Karpas-422 (cell line): Measurements from ENCODE around the gene LRRC26. TPM values are rescaled to one million over a fixed set of nuclear protein-coding genes. Genes with fewer than 3 reads are reported as not detected.

Experiments used
- DNase-seq: peaks from one replicate; pipeline ENCODE4 v3.0.0-alpha.2; 2015
- H2AFZ ChIP-seq: fragments of 200-600 bp; sonication (generic); 2 replicates; pipeline ENCODE4 v1.6.1; 2014; ENCODE audit warnings: antibody characterized with exemption, low read length, mixed read lengths
- H3K27ac ChIP-seq: fragments of 200-600 bp; sonication (generic); 2 replicates; pipeline ENCODE4 v1.5.1; 2014; ENCODE audit warnings: mild to moderate bottlenecking, low read length, moderate library complexity
- H3K27me3 ChIP-seq: fragments of 200-600 bp; sonication (generic); 2 replicates; pipeline ENCODE4 v1.6.1; 2014; ENCODE audit warnings: low read length, mixed read lengths
- H3K36me3 ChIP-seq: fragments of 200-600 bp; sonication (generic); 2 replicates; pipeline ENCODE4 v1.6.1; 2014; ENCODE audit warnings: low read length, mixed read lengths; ENCODE audit not compliant: insufficient read depth
- H3K4me1 ChIP-seq: fragments of 200-600 bp; sonication (generic); 2 replicates; pipeline ENCODE4 v1.6.1; 2014; ENCODE audit warnings: mild to moderate bottlenecking, low read length, mixed read lengths
- H3K4me2 ChIP-seq: fragments of 200-600 bp; sonication (generic); 2 replicates; pipeline ENCODE4 v1.6.1; 2014; ENCODE audit warnings: low read length, low read depth, mild to moderate bottlenecking; ENCODE audit not compliant: poor library complexity, severe bottlenecking
- H3K4me3 ChIP-seq: fragments of 200-600 bp; sonication (generic); 2 replicates; pipeline ENCODE4 v1.5.1; 2014; ENCODE audit warnings: mild to moderate bottlenecking, antibody characterized with exemption, low read length, mixed read lengths
- H3K79me2 ChIP-seq: fragments of 200-600 bp; sonication (generic); 2 replicates; pipeline ENCODE4 v1.6.1; 2014; ENCODE audit warnings: mild to moderate bottlenecking, low read length, mixed read lengths
- H3K9ac ChIP-seq: fragments of 200-600 bp; sonication (generic); 2 replicates; pipeline ENCODE4 v1.6.0; 2014; ENCODE audit warnings: low read length
- H3K9me2 ChIP-seq: fragments of 200-600 bp; sonication (generic), shearing (Covaris generic); replicated peaks from 2 replicates; pipeline ENCODE4 v1.6.0; 2014; ENCODE audit warnings: mild to moderate bottlenecking, low read length, moderate library complexity; ENCODE audit not compliant: insufficient read depth
- H3K9me3 ChIP-seq: fragments of 300-700, 200-600 bp; sonication (generic); 2 replicates; pipeline ENCODE4 v1.6.1; 2014; ENCODE audit warnings: low read length, mixed read lengths
- H4K20me1 ChIP-seq: fragments of 200-600 bp; sonication (generic); 2 replicates; pipeline ENCODE4 v1.6.1; 2014; ENCODE audit warnings: mild to moderate bottlenecking, antibody characterized with exemption, low read length, low read depth; ENCODE audit not compliant: insufficient read depth
- total RNA-seq: library from RNA; depleted of rRNA; stranded (reverse); fragments of >200 nt; shearing (Covaris generic); gene quantifications from 2 replicates; pipeline ENCODE4 v1.2.3, GENCODE V29; 2014; ENCODE audit warnings: low replicate concordance

Gene LRRC26
- total RNA-seq, 1 experiment from 2014 or later, result not detected

GRCh38 chr9:137188490-137189296 lies 18.8 kb upstream of the LRRC26 start, which contains the start of the genes ANAPC2 and SSNA1:
TSS of gene ANAPC2 (minus strand) at chr9:137188560. CDS start at chr9:137188532, 28 bp downstream.
TSS of gene SSNA1 (plus strand) at chr9:137188676. CDS start at chr9:137188727, 51 bp downstream.
- DNase-seq, result peak; percentile 98
- peak within 1 kb of the TSS; percentile 77 for H3K4me2 ChIP-seq
- H2AFZ ChIP-seq, result no peak within 1 kb of the TSS
- peaks cover 32% of the 10 kb centered on the region for H3K4me1 ChIP-seq
- no peaks in the 10 kb centered on the region for H3K9me2 ChIP-seq
- peak within 1 kb of the TSS; percentile 86 for H3K9ac ChIP-seq
- peak within 1 kb of the TSS; percentile 75 for H3K27ac ChIP-seq
- H3K9me3 ChIP-seq, result no peaks in the 10 kb centered on the region
- peaks cover 33% of the 10 kb centered on the region for H3K79me2 ChIP-seq
- peaks cover 22% of the 10 kb centered on the region for H4K20me1 ChIP-seq
- H3K36me3 ChIP-seq, result no peaks in the 10 kb centered on the region
- H3K27me3 ChIP-seq, result no peaks in the 10 kb centered on the region
- H3K4me3 ChIP-seq, result peak within 1 kb of the TSS; percentile 87

- Histone ChIP-seq H3K27me3 (no peaks in the 10 kb centered on the region), H3K9ac (peak overlapping the region; percentile 86), H3K9me2 (no peaks in the 10 kb centered on the region), H3K27ac (no peak overlapping the region), H3K9me3 (no peaks in the 10 kb centered on the region), H4K20me1 (peaks cover 22% of the 10 kb centered on the region), H3K4me2 (peak overlapping the region; percentile 77), H3K4me3 (peak overlapping the region; percentile 87), H3K36me3 (no peaks in the 10 kb centered on the region), H3K4me1 (peaks cover 32% of the 10 kb centered on the region), H3K79me2 (peaks cover 33% of the 10 kb centered on the region), H2AFZ (no peak overlapping the region)
- DNase-seq, result peak; percentile 40
Measured at GRCh38 chr9:137188086-137188489, 18.2 kb upstream of the LRRC26 start.

- DNase-seq, result no peak
- no peak overlapping the region for H3K27ac ChIP-seq
- peak overlapping the region; percentile 77 for H3K4me2 ChIP-seq
- H3K36me3 ChIP-seq, result no peaks in the 10 kb centered on the region
- peak overlapping the region; percentile 86 for H3K9ac ChIP-seq
- H2AFZ ChIP-seq, result no peak overlapping the region
- H3K27me3 ChIP-seq, result no peaks in the 10 kb centered on the region
- no peaks in the 10 kb centered on the region for H3K9me3 ChIP-seq
- peaks cover 32% of the 10 kb centered on the region for H3K4me1 ChIP-seq
- peak overlapping the region; percentile 87 for H3K4me3 ChIP-seq
- H3K79me2 ChIP-seq, result peaks cover 33% of the 10 kb centered on the region
- no peaks in the 10 kb centered on the region for H3K9me2 ChIP-seq
- peaks cover 22% of the 10 kb centered on the region for H4K20me1 ChIP-seq
Measured at GRCh38 chr9:137187386-137187785, 17.5 kb upstream of the LRRC26 start.

GRCh38 chr9:137186385-137186784 lies 16.5 kb upstream of the LRRC26 start:
- no peak overlapping the region for H3K9ac ChIP-seq
- peaks cover 32% of the 10 kb centered on the region for H3K4me1 ChIP-seq
- no peak overlapping the region for H3K4me3 ChIP-seq
- H3K9me2 ChIP-seq, result no peaks in the 10 kb centered on the region
- H3K36me3 ChIP-seq, result no peaks in the 10 kb centered on the region
- H3K27me3 ChIP-seq, result no peaks in the 10 kb centered on the region
- no peak for DNase-seq
- no peak overlapping the region for H2AFZ ChIP-seq
- peaks cover 22% of the 10 kb centered on the region for H4K20me1 ChIP-seq
- H3K79me2 ChIP-seq, result peaks cover 33% of the 10 kb centered on the region
- peak overlapping the region; percentile 77 for H3K4me2 ChIP-seq
- no peak overlapping the region for H3K27ac ChIP-seq
- no peaks in the 10 kb centered on the region for H3K9me3 ChIP-seq

DNA sequence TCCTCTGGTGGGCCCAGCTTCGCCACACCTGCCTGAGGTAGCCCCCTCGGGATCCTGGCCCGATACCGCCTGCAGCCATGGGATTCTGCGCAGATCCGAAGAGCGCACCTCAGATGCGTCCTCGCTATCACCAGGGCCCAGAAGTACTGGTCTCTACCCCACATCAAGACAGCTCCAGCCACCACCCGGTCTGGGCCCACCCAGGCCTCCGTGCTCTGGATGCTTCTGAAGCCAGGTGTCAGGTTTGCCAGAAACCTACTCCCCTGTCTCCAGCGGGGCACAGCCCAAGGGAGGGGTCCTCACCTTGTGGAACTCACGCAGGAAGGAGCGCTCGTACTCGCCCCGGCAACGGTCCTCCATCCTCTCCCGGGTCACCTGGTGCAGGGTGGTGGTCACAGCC lies 16.1 kb upstream of the LRRC26 start:
- peaks cover 33% of the 10 kb centered on the region for H3K79me2 ChIP-seq
- no peaks in the 10 kb centered on the region for H3K36me3 ChIP-seq
- no peaks in the 10 kb centered on the region for H3K9me3 ChIP-seq

GRCh38 chr9:137184881-137185660 lies 15.2 kb upstream of the LRRC26 start:
- Histone ChIP-seq H3K36me3 (no peaks in the 10 kb centered on the region), H4K20me1 (peaks cover 18% of the 10 kb centered on the region), H3K27me3 (no peaks in the 10 kb centered on the region), H3K4me2 (no peak overlapping the region), H2AFZ (no peak overlapping the region), H3K9me2 (no peaks in the 10 kb centered on the region), H3K79me2 (peaks cover 25% of the 10 kb centered on the region), H3K9me3 (no peaks in the 10 kb centered on the region), H3K4me1 (peaks cover 21% of the 10 kb centered on the region), H3K4me3 (no peak overlapping the region), H3K27ac (no peak overlapping the region), H3K9ac (no peak overlapping the region)
- no peak for DNase-seq

More for the DNA sequence above, 16.1 kb upstream of the LRRC26 start:
- no peak for DNase-seq
- Histone ChIP-seq H4K20me1 (peaks cover 22% of the 10 kb centered on the region), H3K4me2 (no peak overlapping the region), H3K9me2 (no peaks in the 10 kb centered on the region), H3K4me1 (peaks cover 29% of the 10 kb centered on the region), H3K27me3 (no peaks in the 10 kb centered on the region), H3K27ac (no peak overlapping the region), H3K4me3 (no peak overlapping the region), H2AFZ (no peak overlapping the region), H3K9ac (no peak overlapping the region)

- H3K79me2 ChIP-seq, result peaks cover 18% of the 10 kb centered on the region
- no peaks in the 10 kb centered on the region for H3K36me3 ChIP-seq
- H3K27ac ChIP-seq, result no peak overlapping the region
- DNase-seq, result no peak
- no peak overlapping the region for H3K4me3 ChIP-seq
- H4K20me1 ChIP-seq, result peaks cover 8% of the 10 kb centered on the region
- no peaks in the 10 kb centered on the region for H3K9me2 ChIP-seq
- H3K27me3 ChIP-seq, result no peaks in the 10 kb centered on the region
- peaks cover 14% of the 10 kb centered on the region for H3K4me1 ChIP-seq
- H3K9me3 ChIP-seq, result no peaks in the 10 kb centered on the region
- no peak overlapping the region for H2AFZ ChIP-seq
- H3K4me2 ChIP-seq, result no peak overlapping the region
- H3K9ac ChIP-seq, result no peak overlapping the region
Measured at GRCh38 chr9:137183980-137184595, 14.2 kb upstream of the LRRC26 start.

DNA sequence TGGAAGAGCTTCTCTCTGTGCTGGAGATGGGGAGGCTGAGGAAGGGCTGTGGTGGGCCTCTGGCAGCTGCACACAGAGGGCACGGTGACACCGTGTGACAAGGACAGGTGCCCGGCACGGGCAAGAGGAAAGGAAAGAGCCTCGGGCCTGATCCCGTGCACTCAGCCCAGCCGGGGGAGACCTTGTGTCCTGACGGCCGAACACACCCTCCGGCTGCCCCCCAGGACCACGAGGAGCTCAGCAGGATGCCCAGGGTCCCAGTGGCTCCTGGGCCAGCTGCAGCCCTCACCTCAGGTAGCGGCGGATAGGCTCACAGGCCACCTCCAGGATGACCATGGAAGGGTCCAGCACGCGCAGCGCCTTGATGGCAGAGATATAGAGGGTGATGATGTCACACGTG lies 13.0 kb upstream of the LRRC26 start:
- Histone ChIP-seq H3K9ac (no peak overlapping the region), H3K4me3 (no peak overlapping the region), H3K4me2 (no peak overlapping the region), H4K20me1 (peaks cover 6% of the 10 kb centered on the region), H3K36me3 (no peaks in the 10 kb centered on the region), H2AFZ (no peak overlapping the region), H3K27me3 (no peaks in the 10 kb centered on the region), H3K9me2 (no peaks in the 10 kb centered on the region), H3K79me2 (peaks cover 14% of the 10 kb centered on the region), H3K9me3 (no peaks in the 10 kb centered on the region), H3K4me1 (peaks cover 13% of the 10 kb centered on the region), H3K27ac (no peak overlapping the region)
- DNase-seq, result no peak
